Fibroblast of mammary gland (primary cell): Measurements from ENCODE around the gene SVIP.

Experiments
- DNase-seq: peaks from one replicate; pipeline ENCODE4 v3.0.0-alpha.2; 2010; ENCODE audit warnings: low read depth
- H3K4me3 ChIP-seq: 2 replicates; pipeline ENCODE4 v1.5.1; 2011; ENCODE audit warnings: low read depth, mild to moderate bottlenecking, low read length, moderate library complexity; ENCODE audit not compliant: control insufficient read depth
- TF ChIP-seq, protein P1 (sequence below): conservative IDR thresholded peaks from 2 replicates; pipeline ENCODE4 v1.5.1; 2011; ENCODE audit warnings: low read depth, low read length, inconsistent platforms; ENCODE audit not compliant: control insufficient read depth, insufficient read depth

The SVIP gene

DNA sequence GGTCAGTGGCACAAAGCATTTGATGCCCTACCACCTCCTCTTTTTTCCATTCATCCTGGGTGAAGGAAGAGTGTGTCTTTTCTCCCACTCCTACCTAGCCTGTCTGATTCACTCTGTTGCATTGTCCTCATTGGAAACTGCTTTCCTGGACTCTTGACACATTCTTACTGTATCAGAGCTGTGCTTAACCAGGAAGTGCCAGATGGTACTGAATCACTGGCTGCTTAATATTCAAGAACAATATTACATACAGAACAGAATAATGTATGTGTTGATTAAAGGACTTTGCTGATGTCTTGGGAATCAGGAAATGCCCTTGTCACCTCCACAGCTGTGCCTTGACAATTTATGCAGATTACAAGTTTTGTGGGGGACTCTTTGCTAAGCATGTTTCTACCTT lies 44.4 kb downstream of the SVIP start:
- DNase-seq = peak; percentile 9
- no peak overlapping the region for H3K4me3 ChIP-seq
- TF ChIP-seq, protein P1, sequence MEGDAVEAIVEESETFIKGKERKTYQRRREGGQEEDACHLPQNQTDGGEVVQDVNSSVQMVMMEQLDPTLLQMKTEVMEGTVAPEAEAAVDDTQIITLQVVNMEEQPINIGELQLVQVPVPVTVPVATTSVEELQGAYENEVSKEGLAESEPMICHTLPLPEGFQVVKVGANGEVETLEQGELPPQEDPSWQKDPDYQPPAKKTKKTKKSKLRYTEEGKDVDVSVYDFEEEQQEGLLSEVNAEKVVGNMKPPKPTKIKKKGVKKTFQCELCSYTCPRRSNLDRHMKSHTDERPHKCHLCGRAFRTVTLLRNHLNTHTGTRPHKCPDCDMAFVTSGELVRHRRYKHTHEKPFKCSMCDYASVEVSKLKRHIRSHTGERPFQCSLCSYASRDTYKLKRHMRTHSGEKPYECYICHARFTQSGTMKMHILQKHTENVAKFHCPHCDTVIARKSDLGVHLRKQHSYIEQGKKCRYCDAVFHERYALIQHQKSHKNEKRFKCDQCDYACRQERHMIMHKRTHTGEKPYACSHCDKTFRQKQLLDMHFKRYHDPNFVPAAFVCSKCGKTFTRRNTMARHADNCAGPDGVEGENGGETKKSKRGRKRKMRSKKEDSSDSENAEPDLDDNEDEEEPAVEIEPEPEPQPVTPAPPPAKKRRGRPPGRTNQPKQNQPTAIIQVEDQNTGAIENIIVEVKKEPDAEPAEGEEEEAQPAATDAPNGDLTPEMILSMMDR = no peak

DNA sequence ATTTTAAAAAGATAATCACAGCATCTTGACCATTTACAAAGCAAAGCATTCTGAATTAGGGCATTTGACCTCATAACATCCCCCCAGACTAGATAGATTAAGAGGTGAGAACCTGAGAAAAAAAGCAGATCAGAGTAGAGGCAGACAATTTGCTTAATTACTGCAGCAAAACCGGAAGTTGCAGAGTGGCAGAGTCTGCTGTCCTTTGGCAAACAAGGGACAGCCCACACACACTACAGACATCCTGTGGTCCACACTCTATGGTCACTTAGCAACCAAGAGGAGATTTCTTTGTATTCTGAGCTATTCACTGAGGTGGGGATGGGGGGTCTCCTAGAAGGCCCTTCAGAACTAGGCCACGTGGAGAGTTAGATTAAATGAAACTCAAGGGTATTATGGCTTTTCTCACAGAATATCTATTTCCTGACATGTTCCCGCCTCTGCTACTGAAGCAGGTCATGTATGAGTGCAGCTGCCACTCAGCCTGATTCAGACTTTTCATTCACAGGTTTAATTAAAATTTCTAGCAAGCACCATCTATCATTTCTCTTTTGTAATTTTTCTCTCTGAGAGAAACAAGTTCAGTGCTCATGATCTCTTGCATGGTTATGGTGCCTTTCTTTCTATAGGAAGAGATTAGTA lies 48.5 kb downstream of the SVIP start:
- DNase-seq = no peak
- TF ChIP-seq, protein P1 = no peak
- H3K4me3 ChIP-seq = no peak overlapping the region

DNA sequence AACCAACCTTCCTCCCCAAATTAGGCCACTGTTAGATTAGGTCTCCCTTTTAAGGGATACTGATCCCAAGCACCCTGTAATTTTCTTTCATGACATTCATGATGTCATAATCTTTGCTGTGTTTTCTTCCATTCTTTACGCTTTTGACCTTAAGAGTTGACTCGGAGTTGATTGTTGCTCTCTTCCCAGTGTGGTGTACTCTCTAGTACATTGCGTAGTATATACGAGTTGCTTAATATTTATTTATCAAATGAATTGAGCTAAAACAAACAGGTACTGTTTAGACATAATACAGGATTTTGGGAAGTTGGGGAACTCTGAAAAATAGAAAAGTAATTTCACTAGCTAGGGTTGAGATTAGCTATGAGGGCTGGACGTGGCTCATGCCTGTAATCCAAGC lies 49.8 kb downstream of the SVIP start:
- TF ChIP-seq, protein P1 = no peak
- DNase-seq = no peak
- no peak overlapping the region for H3K4me3 ChIP-seq

DNA sequence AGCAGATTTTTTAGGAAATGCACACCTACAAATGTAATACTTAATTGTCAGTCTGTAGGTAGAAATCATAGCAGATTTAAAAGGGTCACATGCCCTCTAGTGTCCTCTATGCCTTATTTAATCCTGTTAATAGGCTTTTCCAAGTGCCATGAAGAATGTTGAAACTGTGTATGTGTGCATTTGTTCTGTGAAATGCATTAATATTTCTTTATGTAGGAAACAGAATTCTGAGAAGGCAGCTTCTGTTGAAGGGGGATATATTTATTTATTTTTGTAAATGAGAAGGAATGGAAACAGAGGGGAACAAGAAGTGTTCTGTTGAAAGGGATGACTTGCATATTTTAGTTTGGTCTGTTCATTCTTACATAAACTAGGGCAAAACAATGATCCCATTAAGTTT lies 51.0 kb downstream of the SVIP start:
- DNase-seq = no peak
- TF ChIP-seq, protein P1 = no peak
- H3K4me3 ChIP-seq = no peak overlapping the region

DNA sequence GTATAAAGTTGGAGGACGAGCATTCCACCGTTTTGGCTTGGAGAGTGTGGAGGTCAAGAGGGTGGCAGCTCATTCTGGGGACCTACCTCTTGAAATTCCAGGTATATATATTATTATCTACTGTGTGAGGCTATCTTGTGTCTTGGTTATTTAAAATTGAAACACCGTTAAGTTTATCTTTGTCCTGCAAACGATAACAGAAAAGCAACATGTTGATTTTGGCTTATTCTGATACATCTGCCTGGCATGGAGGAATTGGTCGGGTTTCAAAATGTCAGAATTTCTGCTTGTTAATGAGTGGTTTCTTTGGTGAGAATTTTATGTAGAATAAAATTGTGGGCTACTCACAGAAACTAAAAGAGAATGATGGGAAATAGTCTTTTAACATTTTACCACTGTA lies 54.4 kb downstream of the SVIP start:
- H3K4me3 ChIP-seq = no peak overlapping the region
- TF ChIP-seq, protein P1 = no peak
- DNase-seq = no peak

DNA sequence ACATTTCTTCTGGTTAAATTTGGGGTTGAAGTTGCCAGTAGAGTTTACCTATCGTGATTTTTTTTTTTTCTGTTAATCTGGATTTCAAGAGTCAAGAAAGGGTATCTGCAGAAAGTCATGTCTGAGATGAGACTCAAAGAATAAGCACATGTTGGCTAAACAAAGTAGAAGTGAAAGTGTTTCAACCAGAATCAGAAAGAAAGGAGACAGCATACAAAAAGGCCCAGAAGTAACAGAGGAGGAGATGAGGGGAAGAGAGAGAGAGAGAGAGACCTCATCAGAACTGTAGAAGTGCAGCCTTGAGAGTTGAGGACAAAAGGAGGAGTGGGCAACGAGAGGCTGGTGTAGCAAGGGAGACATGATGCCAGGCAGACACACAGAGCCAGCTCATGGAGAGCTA lies 54.9 kb downstream of the SVIP start:
- no peak for DNase-seq
- no peak overlapping the region for H3K4me3 ChIP-seq
- TF ChIP-seq, protein P1 = no peak

DNA sequence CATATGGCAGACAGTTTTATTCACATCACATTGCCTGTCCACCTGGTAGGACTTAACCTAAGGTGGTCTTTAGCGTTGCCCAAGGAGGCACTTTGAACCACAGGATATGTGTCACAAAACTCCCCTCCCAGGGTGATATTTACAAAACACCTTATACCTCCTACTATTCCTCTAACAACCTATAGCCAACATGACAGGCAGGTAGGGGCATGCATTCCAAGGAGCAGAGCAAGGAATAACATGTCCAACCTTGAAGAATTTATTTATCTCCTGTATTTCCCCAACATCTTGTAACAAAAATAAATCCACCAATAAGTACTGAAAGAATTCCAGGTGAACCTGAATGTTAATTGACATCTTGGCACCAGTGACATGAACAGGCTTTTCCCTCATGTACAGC lies 60.5 kb downstream of the SVIP start:
- TF ChIP-seq, protein P1 = no peak
- no peak overlapping the region for H3K4me3 ChIP-seq
- no peak for DNase-seq
